GM20431 (cell line): Measurements from ENCODE around the gene GBP7.
"Not testable (repeated sequence)": the region's sequence is repeated elsewhere in the genome, so short reads cannot be mapped to it uniquely, and the experiment has no call there.

Experiments
- in situ Hi-C: fragments of 300-500 bp; cut with MseI, MboI; formaldehyde crosslinking; loops from one replicate; pipeline ENCODE4 v1.15.0; 2020; ENCODE audit warnings: low sequenced_read_pairs; ENCODE audit not compliant: unreplicated experiment

GBP7 gene

GRCh38 chr1:89172468-89173143 lies 3.2 kb downstream of the GBP7 start:
- in situ Hi-C loops = no loop called here

- in situ Hi-C loops = no loop called here
These were observed 4.8 kb downstream of the GBP7 start for GRCh38 chr1:89171067-89171438.

- in situ Hi-C loops = no loop called here
These were observed 5.4 kb downstream of the GBP7 start for GRCh38 chr1:89170170-89171066.

GRCh38 chr1:89169166-89169565 lies 6.6 kb downstream of the GBP7 start:
- in situ Hi-C loops = no loop called here

GRCh38 chr1:89167590-89168230 lies 8.1 kb downstream of the GBP7 start:
- in situ Hi-C loops = no loop called here

GRCh38 chr1:89166705-89167104 lies 9.1 kb downstream of the GBP7 start:
- in situ Hi-C loops = no loop called here

- in situ Hi-C loops = no loop called here
These were observed 10.0 kb downstream of the GBP7 start for GRCh38 chr1:89165811-89166210.

- in situ Hi-C loops = no loop called here
These were observed 24.8 kb downstream of the GBP7 start for GRCh38 chr1:89151047-89151446.

- in situ Hi-C loops = no loop called here
These were observed 25.8 kb downstream of the GBP7 start for GRCh38 chr1:89149976-89150375.

GRCh38 chr1:89149229-89149628 lies 26.6 kb downstream of the GBP7 start:
- in situ Hi-C loops = no loop called here

- in situ Hi-C loops = no loop called here
These were observed 27.8 kb downstream of the GBP7 start for GRCh38 chr1:89147678-89148658.

- in situ Hi-C loops = no loop called here
These were observed 29.1 kb downstream of the GBP7 start for GRCh38 chr1:89146721-89147120.

- in situ Hi-C loops = no loop called here
These were observed 32.3 kb downstream of the GBP7 start for GRCh38 chr1:89143484-89143883.

- in situ Hi-C loops = no loop called here
These were observed 33.6 kb downstream of the GBP7 start for GRCh38 chr1:89142160-89142559.

- in situ Hi-C loops = no loop called here
These were observed 42.1 kb downstream of the GBP7 start for GRCh38 chr1:89133747-89134146.

GRCh38 chr1:89130716-89131115 lies 45.1 kb downstream of the GBP7 start:
- in situ Hi-C loops = no loop called here

- in situ Hi-C loops = no loop called here
These were observed 45.9 kb downstream of the GBP7 start for GRCh38 chr1:89129911-89130310.

- in situ Hi-C loops = not testable (repeated sequence)
These were observed 47.8 kb downstream of the GBP7 start for GRCh38 chr1:89128003-89128458.

GRCh38 chr1:89126602-89127565 lies 48.9 kb downstream of the GBP7 start:
- in situ Hi-C loops = not testable (repeated sequence)
